Nephron progenitor cell (in vitro differentiated cells): Measurements from ENCODE around the gene SMPDL3B.
A peak's percentile ranks its signal among the peaks of the same experiment; 100 is the strongest.

Experiments used
- DNase-seq: peaks from one replicate; pipeline ENCODE4 v3.0.0; 2021
- H3K27ac Mint-ChIP-seq: 2 replicates; pipeline ENCODE4 v1.8.0; 2021; ENCODE audit warnings: mild to moderate bottlenecking, moderate library complexity, mixed read lengths
- H3K27me3 Mint-ChIP-seq: 2 replicates; pipeline ENCODE4 v1.8.0; 2021; ENCODE audit warnings: mild to moderate bottlenecking, low read depth, mixed read lengths; ENCODE audit not compliant: poor library complexity
- H3K36me3 Mint-ChIP-seq: 2 replicates; pipeline ENCODE4 v1.8.0; 2021; ENCODE audit warnings: low read depth, mixed read lengths
- H3K4me1 Mint-ChIP-seq: 2 replicates; pipeline ENCODE4 v1.8.0; 2021; ENCODE audit warnings: mixed read lengths
- H3K4me3 Mint-ChIP-seq: 2 replicates; pipeline ENCODE4 v1.8.0; 2021; ENCODE audit warnings: mild to moderate bottlenecking, moderate library complexity, mixed read lengths
- H3K9me3 Mint-ChIP-seq: 2 replicates; pipeline ENCODE4 v1.8.0; 2021; ENCODE audit warnings: mild to moderate bottlenecking, moderate library complexity, mixed read lengths
- TF ChIP-seq, protein P1 (sequence below): fragments of 200-600 bp; sonication (generic); IDR thresholded peaks from 2 replicates; pipeline ENCODE4 v1.5.0; 2021; ENCODE audit warnings: antibody characterized with exemption

Gene SMPDL3B

DNA sequence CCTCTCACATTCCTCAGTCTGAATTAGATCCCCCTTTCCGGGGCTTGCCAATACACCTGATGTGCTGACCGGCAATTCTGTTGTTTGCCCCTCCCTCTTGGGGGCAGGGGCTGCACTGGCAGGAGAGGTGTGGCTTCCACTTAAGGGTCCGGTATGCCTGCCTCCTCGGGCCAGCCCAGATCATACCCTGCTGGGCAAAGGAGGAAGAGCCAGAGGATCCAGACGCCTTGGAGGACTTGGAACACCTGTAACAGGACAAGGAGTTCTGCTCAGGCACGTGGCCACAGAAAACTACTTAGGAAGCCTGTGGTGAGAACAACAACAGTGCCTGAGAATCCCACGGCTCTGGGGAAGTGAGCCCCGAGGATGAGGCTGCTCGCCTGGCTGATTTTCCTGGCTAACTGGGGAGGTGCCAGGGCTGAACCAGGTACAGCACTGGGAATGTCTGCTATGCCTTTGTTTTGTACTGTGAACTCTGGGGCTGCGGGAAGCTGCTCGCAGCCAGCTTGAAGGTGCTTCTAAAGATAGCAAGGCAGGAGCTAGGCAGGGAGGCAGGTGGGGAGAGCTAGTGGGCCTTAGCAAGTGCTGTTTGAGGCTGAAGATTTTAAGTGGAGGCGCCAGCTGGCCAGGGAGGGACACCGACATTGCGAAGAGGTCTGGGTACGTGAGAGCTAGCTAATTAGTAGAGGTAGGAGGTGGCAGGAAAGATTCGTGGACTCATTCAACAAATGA is at the start of gene SMPDL3B:
TSS of gene SMPDL3B (plus strand) at position 183 of the 732 bp plus-strand sequence. CDS start at position 367, 184 bp downstream.
- no peaks in the 10 kb centered on the region for H3K36me3 Mint-ChIP-seq
- DNase-seq: peak; percentile 46
- TF ChIP-seq, protein P1, sequence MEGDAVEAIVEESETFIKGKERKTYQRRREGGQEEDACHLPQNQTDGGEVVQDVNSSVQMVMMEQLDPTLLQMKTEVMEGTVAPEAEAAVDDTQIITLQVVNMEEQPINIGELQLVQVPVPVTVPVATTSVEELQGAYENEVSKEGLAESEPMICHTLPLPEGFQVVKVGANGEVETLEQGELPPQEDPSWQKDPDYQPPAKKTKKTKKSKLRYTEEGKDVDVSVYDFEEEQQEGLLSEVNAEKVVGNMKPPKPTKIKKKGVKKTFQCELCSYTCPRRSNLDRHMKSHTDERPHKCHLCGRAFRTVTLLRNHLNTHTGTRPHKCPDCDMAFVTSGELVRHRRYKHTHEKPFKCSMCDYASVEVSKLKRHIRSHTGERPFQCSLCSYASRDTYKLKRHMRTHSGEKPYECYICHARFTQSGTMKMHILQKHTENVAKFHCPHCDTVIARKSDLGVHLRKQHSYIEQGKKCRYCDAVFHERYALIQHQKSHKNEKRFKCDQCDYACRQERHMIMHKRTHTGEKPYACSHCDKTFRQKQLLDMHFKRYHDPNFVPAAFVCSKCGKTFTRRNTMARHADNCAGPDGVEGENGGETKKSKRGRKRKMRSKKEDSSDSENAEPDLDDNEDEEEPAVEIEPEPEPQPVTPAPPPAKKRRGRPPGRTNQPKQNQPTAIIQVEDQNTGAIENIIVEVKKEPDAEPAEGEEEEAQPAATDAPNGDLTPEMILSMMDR: no peak
- peaks cover 50% of the 10 kb centered on the region for H3K27me3 Mint-ChIP-seq
- H3K4me1 Mint-ChIP-seq: peaks cover 26% of the 10 kb centered on the region
- H3K9me3 Mint-ChIP-seq: no peaks in the 10 kb centered on the region
- peak within 1 kb of the TSS; percentile 82 for H3K4me3 Mint-ChIP-seq
- no peak within 1 kb of the TSS for H3K27ac Mint-ChIP-seq

- DNase-seq: no peak
- Mint-ChIP-seq H3K9me3 (no peaks in the 10 kb centered on the region), H3K27me3 (peaks cover 4% of the 10 kb centered on the region), H3K4me1 (peaks cover 38% of the 10 kb centered on the region), H3K36me3 (peaks cover 15% of the 10 kb centered on the region), H3K27ac (peak overlapping the region; percentile 89), H3K4me3 (no peak overlapping the region)
- TF ChIP-seq, protein P1: no peak
Observed at GRCh38 chr1:27885114-27885528, 49.7 kb upstream of the SMPDL3B start.

DNA sequence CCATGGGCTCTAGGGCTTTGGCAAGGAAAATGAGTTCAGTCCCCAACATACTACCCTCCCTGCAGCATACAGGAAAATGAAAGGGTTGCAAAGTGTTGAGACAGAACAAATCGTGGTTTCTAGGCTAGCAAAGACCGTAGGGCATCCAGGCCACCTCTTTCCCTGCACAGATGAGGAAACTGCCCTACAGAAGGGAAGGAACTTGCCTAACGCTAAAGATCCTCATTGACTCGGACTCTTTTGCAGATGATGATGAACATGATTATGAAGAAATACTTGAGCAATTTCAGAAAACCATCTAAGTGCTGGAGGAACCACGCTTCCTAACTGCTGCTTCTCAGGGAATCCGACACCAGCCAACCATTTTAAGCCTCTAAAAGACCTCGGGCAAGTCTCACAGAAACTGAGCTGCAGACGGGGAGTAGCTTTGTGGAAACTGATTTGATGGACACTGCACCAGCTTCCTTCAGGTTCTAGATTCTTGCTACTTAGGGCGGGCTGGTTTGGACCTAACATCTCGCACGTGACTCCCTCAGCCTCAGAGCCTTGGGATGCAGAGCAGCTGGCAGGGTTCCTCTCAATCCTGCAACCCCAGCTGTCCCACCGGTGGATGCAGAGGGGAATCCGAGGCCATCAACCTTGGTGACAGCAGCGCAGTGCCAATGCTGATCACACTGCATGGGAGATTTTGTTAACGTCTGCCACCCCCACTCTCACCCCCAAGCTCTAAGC is 49.0 kb upstream of the SMPDL3B start:
- Mint-ChIP-seq H3K27me3 (peaks cover 4% of the 10 kb centered on the region), H3K9me3 (no peaks in the 10 kb centered on the region), H3K4me1 (peaks cover 38% of the 10 kb centered on the region), H3K4me3 (no peak overlapping the region), H3K36me3 (peaks cover 21% of the 10 kb centered on the region), H3K27ac (peak overlapping the region; percentile 85)
- TF ChIP-seq, protein P1: no peak
- no peak for DNase-seq

DNA sequence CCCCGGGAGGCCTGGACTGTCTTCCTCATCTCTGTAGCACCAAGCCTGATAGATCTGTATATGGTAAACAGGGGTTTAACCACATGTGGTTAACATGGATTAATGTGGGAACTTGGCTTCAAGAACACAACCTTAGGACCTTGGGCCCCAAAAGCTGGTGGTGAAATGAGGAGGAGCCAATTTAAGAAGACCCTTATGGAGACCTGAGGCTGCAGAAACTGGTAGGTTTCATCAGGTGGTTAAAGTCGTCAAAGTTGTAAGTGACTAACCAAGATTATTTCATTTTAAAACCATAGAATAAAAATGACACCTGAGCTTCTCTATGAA is 48.5 kb upstream of the SMPDL3B start:
- Mint-ChIP-seq H3K4me1 (peaks cover 38% of the 10 kb centered on the region), H3K27me3 (peaks cover 4% of the 10 kb centered on the region), H3K4me3 (no peak overlapping the region), H3K9me3 (no peaks in the 10 kb centered on the region), H3K27ac (peak overlapping the region; percentile 85), H3K36me3 (peaks cover 24% of the 10 kb centered on the region)
- TF ChIP-seq, protein P1: no peak
- DNase-seq: no peak

DNA sequence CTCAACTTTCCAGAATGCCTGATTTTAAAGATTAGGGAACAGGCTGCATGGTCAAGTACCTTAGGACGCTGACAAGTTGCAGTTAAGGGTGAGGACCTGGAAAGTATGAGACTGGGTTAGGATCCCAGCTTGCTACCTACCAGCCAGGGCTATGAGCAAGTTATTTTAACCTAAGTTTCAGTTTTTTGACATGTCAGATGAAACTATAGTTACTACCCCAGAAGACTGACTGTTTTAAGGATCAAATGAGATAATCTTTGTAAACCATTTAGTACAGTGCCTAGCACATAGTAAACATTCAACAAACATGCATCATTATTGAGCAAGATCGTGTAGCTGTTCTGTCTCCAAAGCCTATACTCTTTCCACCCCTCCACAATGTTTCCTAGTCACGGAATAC is 48.1 kb upstream of the SMPDL3B start:
- H3K4me1 Mint-ChIP-seq: peaks cover 38% of the 10 kb centered on the region
- TF ChIP-seq, protein P1: no peak
- no peaks in the 10 kb centered on the region for H3K9me3 Mint-ChIP-seq
- no peak for DNase-seq
- peaks cover 26% of the 10 kb centered on the region for H3K36me3 Mint-ChIP-seq
- H3K4me3 Mint-ChIP-seq: no peak overlapping the region
- no peak overlapping the region for H3K27ac Mint-ChIP-seq
- peaks cover 4% of the 10 kb centered on the region for H3K27me3 Mint-ChIP-seq
